Measurements from ENCODE around the gene HTT. TPM values are rescaled to one million over a fixed set of nuclear protein-coding genes. Genes with fewer than 3 reads are reported as not detected.

The HTT gene
- total RNA-seq, 4 donors from 2014 or later = 37.6 to 78.7 (median 56.3) TPM

DNA sequence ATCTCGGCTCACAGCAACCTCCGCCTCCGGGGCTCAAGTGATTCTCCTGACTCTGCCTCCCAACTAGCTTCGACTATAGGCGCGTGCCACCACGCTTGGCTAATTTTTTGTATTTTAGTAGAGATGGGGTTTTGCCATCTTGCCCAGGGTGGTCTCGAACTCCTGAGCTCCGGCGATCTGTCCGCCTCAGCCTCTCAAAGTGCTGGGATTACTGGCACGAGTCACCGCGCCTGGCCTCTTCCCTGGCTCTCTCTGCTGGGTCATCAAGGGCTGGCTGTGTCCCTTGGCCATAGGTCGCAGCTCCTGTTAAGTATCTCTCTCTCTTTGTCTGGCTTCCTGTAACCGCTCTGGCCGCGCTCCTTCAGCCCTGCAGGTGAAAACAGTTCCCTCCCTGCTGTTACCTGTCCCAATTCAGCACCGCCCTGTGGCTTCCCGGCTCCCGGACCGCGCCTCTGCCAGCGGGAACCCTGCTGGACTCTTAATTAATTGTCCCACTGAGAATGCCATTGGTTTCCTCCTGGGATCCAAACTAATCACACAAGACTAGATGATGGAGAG is 217.0 kb downstream of the HTT start:
- no peak for ATAC-seq (ENCODE audit: low FRiP score)
- DNase-seq (ENCODE audit: low spot score) = no peak
- TF ChIP-seq CTCF (IDR thresholded peaks at IDR 0.05) = no peak

GRCh38 chr4:3291969-3292570 is 217.6 kb downstream of the HTT start:
- DNase-seq (ENCODE audit: low spot score) = no peak
- ATAC-seq (ENCODE audit: low FRiP score) = peak; percentile 60
- TF ChIP-seq CTCF (IDR thresholded peaks at IDR 0.05) = no peak

GRCh38 chr4:3292571-3293400 is 218.3 kb downstream of the HTT start, which contains the start of gene RGS12:
Gene RGS12, plus strand, starts transcription at chr4:3293021. Its CDS starts 23,150 bp downstream, at chr4:3316171.
- ATAC-seq (ENCODE audit: low FRiP score) = peak; percentile 98
- DNase-seq (ENCODE audit: low spot score) = peak; percentile 78
- TF ChIP-seq CTCF (IDR thresholded peaks at IDR 0.05) = no peak

Small RNA genes within 50 kb of the gene (small RNA-seq; reads per million reads assigned to genes)
- not detected for gene RF02134
- gene RF02135 = not detected
- not detected for gene RNU6-204P

Other genes with a start within 250 kb of the HTT start
- gene ADD1, start 230.8 kb upstream of the HTT start, total RNA-seq = 100 to 1,000 TPM; 155 to 269 (median 177) TPM
- gene NOP14, start 111.3 kb upstream of the HTT start, total RNA-seq = 10 to 100 TPM; 20.3 to 47.6 (median 24.8) TPM
- gene GRK4, start 111.1 kb upstream of the HTT start, total RNA-seq = 1 to 10 TPM; 5.1 to 6.5 (median 6.1) TPM
- gene HTT-AS, start 143 bp upstream of the HTT start, total RNA-seq = not detected
- gene MSANTD1, start 174.5 kb downstream of the HTT start, total RNA-seq = 1 to 10 TPM in 2 of 4 donors, under 1 TPM in 2; 0.31 to 1.1 (median 0.86) TPM
- 10 to 100 TPM; 11.3 to 27.6 (median 14.6) TPM for gene RGS12, start 218.3 kb downstream of the HTT start, total RNA-seq

Data from omental fat pad (tissue), 4 donors.